NCI-H1092 (cell line): Measurements from ENCODE around the gene PFKL.

ENCODE experiments used
- DNase-seq: peaks from one replicate; lab custom pipeline; 2025; lab: John Stamatoyannopoulos, UW

Gene PFKL

DNA sequence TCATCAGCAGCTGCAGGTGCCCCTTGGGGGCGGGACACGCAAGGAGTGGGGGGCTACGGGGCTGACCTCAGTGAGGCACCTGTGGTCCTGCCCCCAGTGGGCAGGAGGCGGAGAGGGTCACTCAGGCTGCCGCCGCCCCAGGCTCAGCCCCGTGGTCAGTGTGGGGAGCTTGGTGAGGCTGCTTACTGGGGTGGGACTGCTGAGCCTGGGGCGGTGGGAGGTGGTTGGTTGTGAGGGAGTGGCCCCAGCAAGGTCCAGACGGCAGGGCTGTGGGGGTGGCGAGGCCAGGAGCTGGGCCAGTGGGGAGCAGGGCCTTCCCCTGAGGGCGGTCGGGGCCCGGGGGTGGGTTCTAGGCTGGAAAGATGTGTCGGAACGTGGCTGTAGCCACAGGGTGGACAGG is 14.3 kb downstream of the PFKL start:
- no peak for DNase-seq

DNA sequence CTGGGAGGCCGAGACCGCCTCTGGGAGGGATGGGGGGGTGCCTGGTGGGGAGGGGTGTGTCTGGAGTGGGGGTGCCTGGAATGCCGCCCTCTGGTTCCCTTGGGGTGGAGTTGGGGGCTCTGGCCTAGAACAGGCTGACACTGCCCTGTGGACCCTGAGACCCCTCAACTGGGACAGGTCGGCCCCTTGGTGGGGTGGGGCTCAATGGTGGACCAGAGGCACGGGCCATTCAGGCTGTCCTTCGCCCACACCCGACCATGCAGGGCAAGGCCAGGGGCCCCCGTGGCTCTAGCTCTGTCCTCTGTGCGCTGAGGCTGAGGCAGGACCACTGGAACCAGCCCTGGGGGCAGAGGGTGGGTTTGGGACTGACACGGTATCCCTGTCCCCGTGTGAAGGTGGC is 14.7 kb downstream of the PFKL start:
- DNase-seq, result no peak

DNA sequence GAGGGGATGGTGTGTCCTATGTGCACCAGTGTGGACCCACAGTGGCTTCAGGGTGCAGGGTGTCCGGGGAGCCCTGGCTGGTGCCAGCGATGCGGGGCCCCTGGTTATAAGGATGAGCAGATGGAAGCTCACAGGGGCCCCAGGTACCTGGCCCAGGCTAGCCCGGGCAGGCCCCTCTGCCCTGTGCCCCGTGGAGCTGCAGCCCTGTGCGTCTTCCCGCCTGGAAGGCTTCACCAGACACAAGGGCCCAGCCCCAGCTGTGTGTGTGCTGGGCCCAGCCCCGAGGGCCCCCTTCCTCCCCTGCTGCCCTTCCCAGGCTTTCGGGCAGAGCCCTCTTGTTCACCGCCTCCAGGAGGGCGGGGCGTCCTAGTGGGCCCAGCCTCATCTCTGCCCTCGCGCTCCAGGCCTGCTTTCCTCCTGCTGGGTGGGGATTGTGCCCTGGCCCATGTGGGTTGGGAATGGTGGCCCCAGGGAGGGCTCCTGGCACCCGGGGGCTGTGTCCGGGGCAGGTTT is 15.9 kb downstream of the PFKL start:
- DNase-seq, result no peak

DNA sequence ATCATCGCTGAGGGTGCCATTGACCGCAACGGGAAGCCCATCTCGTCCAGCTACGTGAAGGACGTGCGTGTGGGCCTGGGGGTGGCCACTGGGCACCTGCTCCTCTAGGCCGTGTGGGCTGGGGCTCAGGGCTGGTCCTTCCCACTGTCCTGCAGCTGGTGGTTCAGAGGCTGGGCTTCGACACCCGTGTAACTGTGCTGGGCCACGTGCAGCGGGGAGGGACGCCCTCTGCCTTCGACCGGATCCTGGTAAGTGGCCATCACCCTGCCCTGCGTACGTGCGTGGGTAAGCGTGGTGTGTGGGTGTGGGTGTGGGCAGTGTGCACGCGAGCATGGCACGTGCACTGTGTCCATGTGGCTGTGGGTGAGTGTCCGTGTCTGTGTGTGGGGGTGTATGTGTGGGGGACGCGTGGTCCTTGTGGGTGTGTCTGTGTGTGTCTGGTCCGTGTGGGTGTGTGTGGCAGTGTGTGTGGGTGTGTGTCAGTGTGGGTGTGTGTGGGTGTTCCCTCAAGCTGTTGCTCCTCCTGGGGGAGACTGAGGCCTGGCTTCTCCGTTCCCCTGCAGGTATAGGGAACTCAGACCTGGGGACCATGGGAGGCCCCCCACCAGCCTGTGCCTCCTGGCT is 16.5 kb downstream of the PFKL start:
- DNase-seq, result no peak

DNA sequence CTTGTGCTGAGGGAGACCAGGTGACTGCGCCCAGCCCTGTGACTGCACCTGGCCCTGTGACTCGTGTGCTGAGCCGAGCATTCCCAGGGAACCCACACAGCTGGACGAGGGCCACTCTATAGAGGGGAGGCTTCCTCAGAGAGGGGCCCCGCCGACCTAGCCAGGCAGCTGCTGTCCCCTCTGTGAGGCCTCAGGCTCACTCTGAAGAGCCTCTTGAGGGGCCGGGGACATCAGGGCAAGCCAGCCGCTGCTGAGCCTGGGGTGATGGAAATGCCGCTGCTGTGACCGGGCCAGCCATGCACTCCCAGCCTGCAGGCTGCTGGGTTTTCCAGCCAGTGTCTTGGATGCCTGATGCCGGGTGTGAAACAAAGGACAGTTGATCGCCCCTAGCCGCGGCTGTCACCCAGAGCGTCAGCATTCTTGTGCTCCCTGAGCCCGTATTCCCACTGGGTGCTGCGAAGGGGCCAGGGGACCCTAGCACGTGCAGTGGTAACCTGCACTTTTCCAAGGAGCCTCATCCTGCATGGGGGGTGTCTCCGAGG is 17.5 kb downstream of the PFKL start:
- DNase-seq, result no peak

DNA sequence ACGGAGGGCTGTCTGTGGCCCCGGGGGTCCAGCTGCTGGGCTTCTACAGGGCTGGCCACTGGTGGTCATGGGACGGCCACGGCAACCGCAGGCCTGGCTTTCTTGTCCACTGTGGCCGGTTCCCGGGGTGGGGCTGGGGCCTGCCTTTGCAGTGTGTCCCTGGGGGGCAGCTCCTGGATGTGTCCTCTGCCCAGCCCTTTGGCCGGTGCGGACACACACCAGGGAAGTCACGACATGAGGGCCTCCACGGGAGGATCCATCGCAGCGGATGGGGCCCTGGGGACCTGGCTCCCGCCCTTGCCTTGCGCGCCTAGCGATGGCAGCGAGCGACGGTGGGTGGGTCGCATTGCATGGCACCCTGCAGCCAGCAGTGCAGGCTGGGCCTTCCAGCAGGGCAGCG is 18.0 kb downstream of the PFKL start:
- DNase-seq, result no peak

DNA sequence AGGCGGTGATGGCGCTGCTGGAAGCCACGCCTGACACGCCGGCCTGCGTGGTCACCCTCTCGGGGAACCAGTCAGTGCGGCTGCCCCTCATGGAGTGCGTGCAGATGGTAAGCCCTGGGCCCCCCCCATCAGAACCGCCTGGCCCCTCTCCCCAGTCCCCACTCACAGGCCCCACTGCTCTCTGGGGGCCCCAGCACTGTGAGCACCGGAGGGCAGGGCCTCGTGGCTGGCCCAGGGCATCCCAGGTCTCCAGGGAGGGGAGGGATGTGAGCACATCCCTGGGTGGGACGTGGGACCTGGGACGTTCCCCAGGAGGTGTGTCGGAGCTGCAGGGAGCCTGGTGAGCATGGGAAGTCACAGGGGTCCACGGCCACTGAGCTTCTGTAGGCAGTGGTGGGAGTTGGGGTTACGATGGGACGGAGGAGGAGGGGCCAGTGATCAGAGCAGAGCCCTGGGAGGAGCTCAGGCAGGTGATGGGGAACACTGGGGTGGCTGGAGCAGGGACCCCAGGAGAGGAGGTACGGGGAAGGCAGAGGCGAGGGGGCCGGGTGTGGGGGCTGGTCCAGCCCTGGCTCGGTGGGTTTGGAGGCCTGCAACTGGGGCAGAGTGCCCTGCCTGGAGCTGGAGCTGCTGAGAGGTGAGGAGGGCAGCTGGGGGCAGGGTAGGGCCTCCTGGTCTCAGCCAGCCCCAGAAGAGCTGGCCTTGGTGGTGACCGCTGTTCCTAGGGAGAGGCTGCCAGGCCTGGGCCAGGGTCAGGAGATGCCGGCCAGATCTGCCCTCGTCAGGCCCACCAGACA is 18.8 kb downstream of the PFKL start:
- no peak for DNase-seq

DNA sequence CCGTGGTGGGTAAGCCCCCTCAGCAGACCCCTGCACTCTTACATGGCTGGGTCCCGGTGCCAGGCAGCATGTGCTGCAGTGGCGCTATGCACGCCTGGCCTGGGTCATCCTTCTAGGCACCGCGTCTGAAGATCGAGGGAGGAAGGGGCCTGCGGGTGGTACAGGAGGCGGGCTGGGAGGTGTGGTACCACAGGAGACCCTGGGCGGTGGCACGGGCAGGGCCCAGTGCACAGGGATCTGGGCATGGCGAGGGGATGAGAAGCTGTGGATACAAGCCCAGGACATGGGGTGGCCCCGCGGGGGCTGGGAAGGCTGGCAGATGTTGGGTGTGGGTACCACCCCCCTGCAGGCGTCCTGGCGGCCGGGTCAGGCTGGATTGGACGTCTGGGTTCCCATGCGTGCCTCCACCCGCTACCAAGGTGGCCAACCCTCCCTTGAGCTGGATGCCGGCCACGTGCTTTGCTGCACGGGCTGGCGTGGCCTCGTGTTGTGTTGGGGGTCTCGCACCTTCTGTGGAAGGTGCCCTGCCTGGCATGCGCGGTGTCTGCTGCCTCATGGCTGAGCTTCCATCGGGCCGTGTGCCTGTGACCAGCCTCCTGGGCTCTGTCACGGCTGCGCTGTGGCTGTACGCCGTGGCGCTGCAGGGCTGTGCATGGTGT is 19.7 kb downstream of the PFKL start:
- DNase-seq, result no peak

DNA sequence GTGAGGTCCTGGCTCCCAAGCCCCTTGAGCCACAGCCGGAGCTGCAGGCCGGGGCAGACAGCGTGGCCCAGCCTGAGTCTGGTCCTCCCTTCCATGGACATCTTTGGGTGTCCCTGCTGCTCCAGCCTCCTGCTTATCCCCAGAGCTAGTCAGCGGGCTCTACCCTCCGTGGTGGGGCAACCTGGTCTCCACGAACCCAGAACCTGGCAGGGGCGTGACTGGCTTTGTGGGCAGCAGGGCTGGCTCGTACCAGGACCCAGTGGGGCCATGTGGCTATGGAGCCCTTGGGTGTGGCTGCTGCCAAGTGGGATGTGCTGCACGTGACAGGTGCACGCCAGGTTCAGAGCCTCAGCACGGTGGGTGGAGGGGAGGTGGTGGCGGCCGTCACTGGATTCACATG is 21.0 kb downstream of the PFKL start:
- no peak for DNase-seq

DNA sequence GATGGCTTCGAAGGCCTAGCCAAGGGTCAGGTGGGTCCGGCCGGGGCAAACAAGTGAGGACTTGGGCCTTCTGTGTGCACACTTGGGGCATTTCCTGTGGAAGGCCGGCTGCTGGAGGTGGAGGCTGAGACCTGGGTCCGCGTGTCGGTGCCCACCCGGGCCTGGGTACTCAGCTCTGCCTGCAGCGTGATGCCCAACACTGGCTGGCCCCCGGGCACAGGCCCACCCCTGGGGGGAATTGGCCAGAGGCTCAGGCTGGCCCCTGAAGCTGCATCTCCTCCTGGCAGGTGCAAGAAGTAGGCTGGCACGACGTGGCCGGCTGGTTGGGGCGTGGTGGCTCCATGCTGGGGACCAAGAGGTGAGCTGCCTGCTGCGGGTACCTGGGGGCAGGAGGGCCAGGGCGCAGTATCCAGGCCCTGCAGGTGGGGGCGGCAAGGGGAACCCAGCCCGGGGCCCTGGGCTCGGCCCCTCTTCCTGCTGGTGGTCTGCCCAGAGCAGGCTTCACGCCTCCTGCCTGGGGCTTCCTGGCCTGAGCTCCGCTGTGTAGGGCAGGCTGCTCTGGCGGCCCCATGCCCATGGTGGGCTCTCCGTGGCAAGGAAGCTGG is 22.1 kb downstream of the PFKL start:
- no peak for DNase-seq

DNA sequence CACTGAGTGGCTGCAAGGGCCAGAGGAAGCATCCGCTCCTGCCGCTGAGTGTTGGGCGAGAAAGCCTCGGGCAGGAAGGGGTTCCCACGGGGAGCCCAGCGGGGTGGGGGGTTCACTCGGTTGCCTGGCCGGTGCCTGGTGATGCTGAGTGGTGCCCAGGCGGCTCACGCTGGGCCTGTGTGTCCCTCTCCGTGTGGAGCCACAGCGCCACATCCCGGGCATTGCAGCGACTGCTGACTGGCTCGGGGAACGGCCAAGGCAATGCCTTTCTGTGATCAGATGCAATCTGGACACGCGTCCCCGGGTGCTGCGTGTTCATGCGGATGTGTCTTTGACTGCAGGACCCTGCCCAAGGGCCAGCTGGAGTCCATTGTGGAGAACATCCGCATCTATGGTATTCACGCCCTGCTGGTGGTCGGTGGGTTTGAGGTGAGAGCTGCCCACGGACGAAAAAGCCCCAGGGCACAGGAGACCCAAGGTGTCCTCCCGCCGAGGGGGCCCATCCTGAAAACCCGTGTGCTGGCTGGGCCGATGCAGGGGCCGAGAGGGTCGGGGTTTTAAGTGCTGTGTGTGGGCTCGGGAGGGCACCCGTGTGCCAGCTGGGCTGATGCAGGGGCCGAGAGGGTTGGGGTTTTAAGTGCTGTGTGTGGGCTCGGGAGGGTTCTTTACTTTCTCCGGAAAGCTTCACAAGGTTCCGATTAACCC is 22.9 kb downstream of the PFKL start:
- DNase-seq, result no peak

DNA sequence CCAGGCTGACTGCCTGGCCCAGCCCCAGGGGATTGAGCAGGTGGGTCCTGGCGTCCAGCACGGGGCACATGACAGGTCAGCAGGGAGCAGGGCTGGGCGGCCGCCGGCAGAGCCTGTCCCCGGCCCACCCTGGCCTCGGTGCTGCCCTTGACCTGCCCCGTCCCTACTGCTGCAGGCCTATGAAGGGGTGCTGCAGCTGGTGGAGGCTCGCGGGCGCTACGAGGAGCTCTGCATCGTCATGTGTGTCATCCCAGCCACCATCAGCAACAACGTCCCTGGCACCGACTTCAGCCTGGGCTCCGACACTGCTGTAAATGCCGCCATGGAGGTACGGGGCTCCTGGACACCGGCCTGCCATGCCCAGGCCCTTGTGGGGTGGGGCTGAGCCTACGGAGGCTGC is 23.7 kb downstream of the PFKL start:
- no peak for DNase-seq

DNA sequence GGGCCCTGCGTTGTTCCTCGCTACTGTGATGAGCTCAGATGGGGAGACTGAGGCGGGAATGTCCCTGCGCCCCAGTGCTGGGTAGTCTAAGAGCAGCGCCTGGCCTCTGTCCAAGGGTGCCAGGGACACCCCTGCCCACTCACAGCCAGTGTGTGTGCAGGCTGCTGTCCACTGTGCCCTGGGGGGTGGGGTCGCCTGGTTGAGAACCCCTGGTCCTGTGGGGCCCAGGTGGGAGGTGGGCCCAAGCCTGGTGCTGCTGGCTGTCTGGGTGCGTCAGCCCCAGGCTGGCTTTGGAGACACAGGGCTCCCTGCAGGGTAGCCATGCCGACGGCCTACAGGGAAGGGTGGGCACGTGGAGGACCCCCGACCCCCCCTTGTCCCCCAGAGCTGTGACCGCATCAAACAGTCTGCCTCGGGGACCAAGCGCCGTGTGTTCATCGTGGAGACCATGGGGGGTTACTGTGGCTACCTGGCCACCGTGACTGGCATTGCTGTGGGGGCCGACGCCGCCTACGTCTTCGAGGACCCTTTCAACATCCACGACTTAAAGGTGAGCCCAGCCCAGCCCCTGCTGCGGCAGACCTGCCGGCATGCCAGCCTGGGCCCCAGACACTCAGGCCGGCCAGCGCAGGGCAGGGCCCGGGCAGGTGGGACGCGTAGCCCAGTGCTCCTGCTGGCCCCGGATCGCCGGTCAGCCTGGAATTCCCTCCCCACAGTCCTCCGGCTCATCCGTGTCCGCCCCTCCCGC is 24.4 kb downstream of the PFKL start:
- DNase-seq, result no peak

DNA sequence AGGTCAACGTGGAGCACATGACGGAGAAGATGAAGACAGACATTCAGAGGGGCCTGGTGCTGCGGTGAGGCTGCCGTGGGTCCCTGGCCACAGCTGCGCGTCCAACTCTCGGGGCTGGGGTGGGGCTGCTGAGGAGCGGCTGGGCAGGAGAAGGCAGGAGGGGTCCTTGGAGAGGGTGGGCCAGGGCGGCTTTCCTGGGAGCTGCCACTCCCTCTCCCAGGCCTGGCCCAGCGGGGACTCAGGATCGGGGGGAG is 24.9 kb downstream of the PFKL start:
- no peak for DNase-seq

DNA sequence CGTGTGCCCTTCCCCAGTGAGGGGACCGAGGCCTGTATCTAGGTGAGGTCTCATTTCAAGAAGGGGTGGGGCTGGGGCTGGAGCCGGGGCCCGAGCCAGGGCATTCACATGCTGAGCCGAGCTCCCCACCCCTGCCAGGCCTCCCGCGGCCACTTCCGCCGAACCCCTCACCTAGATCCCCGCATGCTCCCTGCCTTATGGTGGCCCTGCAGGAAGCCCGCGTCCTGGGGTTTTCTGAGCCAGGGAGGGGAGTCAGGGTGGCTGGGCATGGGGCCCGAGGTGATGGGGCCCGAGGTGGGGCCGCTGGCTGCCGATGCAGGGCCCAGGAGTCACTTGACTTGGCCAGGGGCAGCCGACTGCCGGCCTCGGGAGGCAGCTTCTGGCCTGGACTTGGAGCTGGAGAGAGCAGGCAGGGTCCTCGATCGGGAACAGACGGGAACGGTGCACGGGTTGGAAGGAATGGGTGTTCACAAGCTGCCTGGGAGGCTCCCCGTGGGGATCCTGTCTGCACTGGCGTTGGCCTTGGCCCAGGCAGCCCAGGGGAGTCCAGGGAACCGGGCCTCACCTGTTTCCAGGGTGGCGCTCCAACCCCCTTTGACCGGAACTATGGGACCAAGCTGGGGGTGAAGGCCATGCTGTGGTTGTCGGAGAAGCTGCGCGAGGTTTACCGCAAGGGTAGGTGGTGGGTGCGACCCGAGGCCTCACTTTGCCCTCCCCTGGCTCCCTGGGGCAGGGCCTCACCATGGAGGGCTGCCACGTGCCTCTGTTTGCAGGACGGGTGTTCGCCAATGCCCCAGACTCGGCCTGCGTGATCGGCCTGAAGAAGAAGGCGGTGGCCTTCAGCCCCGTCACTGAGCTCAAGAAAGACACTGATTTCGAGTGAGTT is 25.8 kb downstream of the PFKL start:
- DNase-seq, result no peak

DNA sequence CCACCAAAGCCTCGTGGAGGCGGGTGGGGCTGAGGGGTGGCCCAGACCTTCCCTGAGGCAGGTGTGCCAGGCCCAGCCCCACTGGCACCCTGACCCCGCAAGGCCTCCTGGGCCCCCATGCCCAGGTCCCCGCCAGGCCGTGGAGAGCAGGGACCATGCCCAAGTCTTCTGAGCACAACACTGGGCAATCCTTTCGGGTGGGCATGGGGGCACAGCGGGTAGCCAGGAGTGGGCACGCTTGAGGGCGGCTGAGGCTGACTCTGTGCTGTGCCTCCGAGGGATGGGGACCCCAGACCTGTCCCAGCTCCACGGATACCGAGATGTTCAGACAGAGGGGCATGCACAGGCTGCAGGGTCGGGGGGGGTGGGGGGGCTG is 26.4 kb downstream of the PFKL start:
- DNase-seq, result no peak

DNA sequence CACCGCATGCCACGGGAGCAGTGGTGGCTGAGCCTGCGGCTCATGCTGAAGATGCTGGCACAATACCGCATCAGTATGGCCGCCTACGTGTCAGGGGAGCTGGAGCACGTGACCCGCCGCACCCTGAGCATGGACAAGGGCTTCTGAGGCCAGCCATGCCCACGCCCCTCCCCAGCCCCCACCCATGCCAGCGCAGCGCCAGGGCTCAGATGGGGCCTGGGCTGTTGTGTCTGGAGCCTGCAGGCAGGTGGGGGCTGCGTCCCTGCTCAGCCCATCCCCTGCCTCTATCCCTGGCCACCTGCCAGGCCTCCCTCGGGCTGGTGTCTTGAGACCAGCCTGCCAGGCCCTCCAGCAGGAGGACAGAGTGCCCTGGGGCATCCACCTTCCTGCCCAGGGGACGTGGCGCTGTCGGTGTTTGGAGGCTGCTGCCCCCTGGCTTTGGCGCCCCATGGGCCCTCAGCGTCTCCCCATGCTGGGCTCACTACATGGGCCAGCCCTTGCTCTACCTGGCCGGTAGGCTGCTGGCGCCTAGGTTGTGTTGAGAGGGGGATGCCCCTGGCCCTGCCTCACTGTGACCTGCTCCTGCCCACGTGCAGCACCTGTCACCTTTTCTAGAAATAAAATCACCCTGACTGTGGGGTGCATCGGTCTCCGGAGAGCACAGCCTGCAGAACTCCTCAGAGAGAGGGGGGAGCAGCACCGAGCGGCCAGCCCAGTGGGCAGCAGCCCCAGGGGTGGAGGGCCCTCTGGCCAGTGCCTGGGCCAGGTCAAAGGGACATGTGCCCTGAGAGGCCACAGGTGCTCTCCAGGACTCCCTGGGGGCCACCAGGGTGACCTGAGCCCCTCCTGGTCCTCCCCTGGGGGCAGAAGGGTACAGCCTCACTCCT is 27.1 kb downstream of the PFKL start:
- no peak for DNase-seq

DNA sequence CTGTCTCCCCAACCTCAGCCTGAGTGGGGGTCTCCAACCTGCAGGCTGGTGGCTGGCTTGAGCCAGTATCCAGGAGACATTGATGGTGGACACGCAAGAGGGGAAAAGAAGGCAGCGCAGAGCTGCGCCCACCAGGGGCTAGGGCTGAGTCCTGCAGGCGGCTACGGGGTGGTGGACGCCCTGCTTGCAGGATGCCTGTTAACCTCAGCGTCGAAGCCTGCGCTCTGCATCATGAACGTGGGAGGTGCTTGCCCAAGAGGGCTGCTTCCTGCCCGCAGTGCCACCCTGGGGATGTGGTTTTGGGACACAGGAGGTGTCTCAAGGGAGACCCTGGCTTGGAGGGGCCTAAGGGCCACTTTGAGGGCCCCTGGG is 27.7 kb downstream of the PFKL start:
- no peak for DNase-seq

DNA sequence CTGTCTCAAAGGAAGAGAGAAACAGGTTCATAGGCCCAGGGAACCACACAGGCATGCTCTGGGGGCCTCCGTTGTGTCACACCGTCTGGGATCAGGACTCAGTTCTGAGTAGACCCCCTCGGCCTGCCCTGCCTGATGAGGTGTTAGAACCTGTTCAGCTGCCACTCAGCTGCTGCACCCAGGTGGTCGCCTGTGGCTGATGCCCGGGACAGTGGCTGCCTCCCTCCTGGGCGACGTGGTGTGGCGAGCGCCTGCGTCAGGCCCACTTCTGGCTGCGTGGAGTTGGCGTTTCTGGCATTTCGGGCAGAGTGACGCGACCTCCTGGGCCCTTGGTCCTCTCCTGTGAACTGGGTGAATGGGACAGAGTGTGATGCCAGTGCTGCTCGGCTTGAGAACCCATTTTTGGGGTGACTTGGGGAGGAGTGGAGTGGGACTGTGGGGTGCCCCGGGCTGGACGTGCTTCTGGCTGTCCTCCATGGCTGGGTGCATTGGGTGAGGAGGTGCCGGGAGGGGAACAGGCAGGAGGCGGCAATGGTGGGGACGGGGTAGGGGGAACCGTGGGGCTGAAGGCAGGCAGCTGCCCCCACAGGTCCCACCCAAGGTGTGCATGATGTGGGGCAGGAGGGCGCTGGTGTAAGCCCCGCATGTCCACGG is 28.5 kb downstream of the PFKL start:
- no peak for DNase-seq
